ENCODE measurements around the gene CLCN7. TPM values are rescaled to one million over a fixed set of nuclear protein-coding genes. Genes with fewer than 3 reads are reported as not detected.
A peak's percentile ranks its signal among the peaks of the same experiment; 100 is the strongest.

Gene CLCN7
- total and polyA plus RNA-seq, 2 donors (not counting 3 experiments of a cell fraction or from before 2014, with no cell fraction given), result 59.8 to 94.9 TPM

GRCh38 chr16:1429012-1429411, 45.8 kb downstream of the CLCN7 start:
- ChIA-PET CTCF (interaction anchor here (0.8 to 1.7 kb wide), 4 partner anchors 8 to 321 kb away, joined by 3 to 8 read pairs (median 5); partner anchors contain the start of gene UQCC4), POLR2A (interaction anchor here (0.7 kb wide), 1 partner anchor 343 kb away, joined by 4 read pairs; no protein-coding TSS in a partner anchor)

More at GRCh38 chr16:1429012-1429411, 45.8 kb downstream of the CLCN7 start:
- TF ChIP-seq POLR2AphosphoS5 (IDR thresholded peaks at IDR 0.05; ENCODE audit: insufficient read depth, low read depth, low read length), result no peak
- no peak for TF ChIP-seq MAX (IDR thresholded peaks at IDR 0.05; ENCODE audit: insufficient read depth, insufficient read length)
- TF ChIP-seq MYC (IDR thresholded peaks at IDR 0.05; ENCODE audit: low read depth, low read length), result no peak
- TF ChIP-seq EZH2 (IDR thresholded peaks at IDR 0.05; ENCODE audit: borderline replicate concordance, low read depth, low read length, severe bottlenecking), result no peak
- TF ChIP-seq POLR2A (IDR thresholded peaks at IDR 0.05; ENCODE audit: low read depth, low read length), result no peak
- TF ChIP-seq JUN (IDR thresholded peaks at IDR 0.05; ENCODE audit: borderline replicate concordance, insufficient read depth, insufficient read length, low read depth), result no peak
- TF ChIP-seq GATA2 (IDR thresholded peaks at IDR 0.05; ENCODE audit: insufficient read depth, insufficient read length, low read depth, low read length), result no peak
- TF ChIP-seq CTCF (IDR thresholded peaks at IDR 0.05; ENCODE audit: extremely low read depth in 1 of 2, insufficient read depth in 1 of 2, low read depth in 1 of 2, low read length in 2 of 2), result no peak
- TF ChIP-seq FOS (IDR thresholded peaks at IDR 0.05; ENCODE audit: borderline replicate concordance, insufficient read depth, low read length), result no peak
- dilution Hi-C loops (cut with MboI; ENCODE audit: extremely low pct_ligation_motif_present, low sequenced_read_pairs) (no loop called here), intact Hi-C loops (cut with micrococcal nuclease) (loop anchor here (10.0 kb wide), 1 partner anchor 276 kb away; the partner anchor contains the start of gene MAPK8IP3)
- H3K79me2 ChIP-seq (ENCODE audit: control insufficient read depth, insufficient read depth, low read length), result no peaks in the 10 kb centered on the region
- no peak overlapping the region for H3K27ac ChIP-seq (ENCODE audit: insufficient read depth, low read depth, low read length)
- H3K9me1 ChIP-seq (replicated peaks; ENCODE audit: control insufficient read depth, extremely low read depth, insufficient read depth, low read length), result no peaks in the 10 kb centered on the region
- H3K27me3 ChIP-seq (ENCODE audit: control insufficient read depth in 2 of 2, insufficient read depth in 2 of 2, low read length in 2 of 2), result no peaks in the 10 kb centered on the region
- peak overlapping the region; percentile 57 for H2AFZ ChIP-seq (ENCODE audit: low read depth, low read length)
- H3K4me2 ChIP-seq (ENCODE audit: insufficient read depth, low read length), result no peak overlapping the region
- no peaks in the 10 kb centered on the region for H3K4me1 ChIP-seq (ENCODE audit: control insufficient read depth, extremely low read depth, insufficient read depth, low read length)
- H3K9me3 ChIP-seq (replicated peaks; ENCODE audit: control insufficient read depth, insufficient read depth, low read length), result no peaks in the 10 kb centered on the region
- H3K36me3 ChIP-seq (ENCODE audit: control insufficient read depth in 2 of 2, extremely low read depth in 1 of 2, insufficient read depth in 2 of 2, low read length in 2 of 2), result no peaks in the 10 kb centered on the region
- FAIRE-seq (no peak), DNase-seq (ENCODE audit: low read depth, low spot score) (no peak)
- H4K20me1 ChIP-seq (replicated peaks; ENCODE audit: control insufficient read depth, extremely low read depth, insufficient read depth, low read length), result no peaks in the 10 kb centered on the region
- H3K4me3 ChIP-seq (replicated peaks in 1 of 3; ENCODE audit: insufficient read depth in 1 of 3, low read depth in 1 of 3, low read length in 3 of 3), result no peak overlapping the region
- BruUV-seq (replicated peaks), result no TSS peak
- no peak overlapping the region for H3K9ac ChIP-seq (replicated peaks; ENCODE audit: extremely low read depth, insufficient read depth, low read length)
